GM12875 (cell line): ENCODE data around the gene ITGA8.
"Not testable (repeated sequence)": the region's sequence is repeated elsewhere in the genome, so short reads cannot be mapped to it uniquely, and the experiment has no call there.

Experiments
- H3K4me3 ChIP-seq: one replicate; pipeline ENCODE4 v1.5.1; 2011; ENCODE audit warnings: low read depth, low read length, control low read depth
- CTCF ChIP-seq: IDR thresholded peaks from 2 replicates; pipeline ENCODE4 v1.5.1; 2011; ENCODE audit warnings: low read depth, mild to moderate bottlenecking, control low read depth, inconsistent platforms, low read length, moderate library complexity, borderline replicate concordance; ENCODE audit not compliant: insufficient read depth

ITGA8 gene

GRCh38 chr10:15719899-15720634 lies at the start of gene ITGA8:
TSS of gene ITGA8 (minus strand) at chr10:15719922. CDS start at chr10:15719771, 151 bp downstream.
- no peak within 1 kb of the TSS for H3K4me3 ChIP-seq
- TF ChIP-seq CTCF: peak; percentile 2; the same call in 1 of the 2 replicates

DNA sequence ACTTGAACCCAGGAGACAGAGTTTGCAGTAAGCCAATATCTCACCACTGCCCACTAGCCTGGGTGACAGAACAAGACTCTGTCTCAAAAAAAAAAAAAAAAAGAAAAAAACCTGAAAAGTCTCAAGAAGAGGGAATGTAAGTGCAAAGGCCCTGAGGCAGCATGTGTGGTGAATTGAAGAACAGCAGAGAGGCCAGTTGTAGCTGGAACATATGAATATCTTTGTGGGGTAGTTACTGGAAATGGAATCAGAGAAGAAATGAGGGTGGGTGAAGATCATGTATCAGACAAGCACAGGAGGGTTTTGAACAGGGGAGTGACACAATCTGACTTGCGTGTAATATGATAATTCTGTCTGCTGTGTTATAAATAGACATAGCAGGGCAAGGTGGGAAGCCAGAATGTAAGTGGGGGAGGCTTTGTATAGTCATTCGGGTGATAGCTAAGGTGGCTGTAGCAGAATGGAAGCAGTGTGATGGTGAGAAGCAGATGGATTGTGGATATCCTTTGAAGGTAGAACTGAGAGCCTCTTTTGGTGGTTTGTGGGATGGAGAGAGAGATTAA lies 45.3 kb upstream of the ITGA8 start:
- H3K4me3 ChIP-seq: no peak overlapping the region
- TF ChIP-seq CTCF: no peak

DNA sequence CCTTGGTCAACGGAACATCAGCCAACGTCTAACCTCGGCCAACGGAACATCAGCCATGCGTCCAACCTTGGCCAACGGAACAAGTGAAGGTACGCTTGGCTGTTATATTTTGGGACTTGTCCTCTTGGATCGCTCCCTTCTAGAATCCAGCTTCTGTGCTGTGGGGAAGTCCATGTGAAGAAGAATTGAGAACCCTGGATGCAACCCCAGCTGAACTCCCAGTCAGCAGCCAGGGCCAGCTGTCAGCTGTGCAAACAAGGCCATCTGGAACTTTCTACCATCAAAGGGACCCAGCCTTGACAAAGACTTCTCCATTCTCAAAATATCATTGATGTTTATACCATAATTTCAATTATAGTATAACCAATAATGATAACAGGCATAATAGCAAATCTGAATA lies 43.3 kb upstream of the ITGA8 start:
- no peak overlapping the region for H3K4me3 ChIP-seq
- TF ChIP-seq CTCF: no peak

GRCh38 chr10:15762239-15762638 lies 42.5 kb upstream of the ITGA8 start:
- not testable (repeated sequence) for H3K4me3 ChIP-seq

- H3K4me3 ChIP-seq: not testable (repeated sequence)
These were observed 41.5 kb upstream of the ITGA8 start for GRCh38 chr10:15761224-15761623.

DNA sequence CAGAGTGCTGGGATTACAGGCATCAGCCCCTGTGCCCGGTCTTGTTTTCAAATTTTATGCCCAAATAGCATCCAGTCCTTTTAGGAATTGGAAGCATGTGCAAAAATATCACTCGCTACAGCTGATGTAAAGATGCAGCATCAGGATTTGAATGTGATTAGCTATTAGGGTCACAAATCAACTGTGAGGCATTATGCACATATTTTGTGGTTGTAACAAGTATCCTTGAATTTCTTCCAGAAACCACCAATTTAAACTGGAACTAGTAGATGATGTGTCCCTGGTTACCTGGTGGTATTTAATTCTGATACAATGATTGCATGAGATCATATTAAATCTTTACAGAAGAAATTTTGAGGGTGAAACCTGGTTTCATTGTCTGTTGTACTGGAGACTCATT lies 41.0 kb upstream of the ITGA8 start:
- no peak overlapping the region for H3K4me3 ChIP-seq
- TF ChIP-seq CTCF: no peak

DNA sequence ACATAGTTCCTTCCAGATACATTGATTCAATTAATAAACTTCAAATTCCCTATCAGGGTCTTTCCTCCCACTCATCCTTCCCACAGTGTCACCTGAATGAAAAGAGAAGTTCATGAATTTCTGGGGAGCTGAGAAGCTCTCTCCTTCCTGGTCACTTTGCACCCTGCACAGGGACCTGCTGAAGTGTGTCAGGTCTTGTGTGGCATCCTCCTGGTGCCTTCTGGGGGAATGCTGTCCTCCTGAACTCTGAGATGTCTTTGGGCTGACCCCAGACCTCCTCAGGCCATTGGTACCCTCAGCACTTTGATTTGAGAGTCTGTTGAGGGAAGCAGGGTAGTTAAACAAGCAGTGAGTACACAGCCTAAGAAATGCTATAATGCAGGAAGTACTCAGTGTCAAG lies 39.5 kb upstream of the ITGA8 start:
- no peak overlapping the region for H3K4me3 ChIP-seq
- no peak for TF ChIP-seq CTCF

DNA sequence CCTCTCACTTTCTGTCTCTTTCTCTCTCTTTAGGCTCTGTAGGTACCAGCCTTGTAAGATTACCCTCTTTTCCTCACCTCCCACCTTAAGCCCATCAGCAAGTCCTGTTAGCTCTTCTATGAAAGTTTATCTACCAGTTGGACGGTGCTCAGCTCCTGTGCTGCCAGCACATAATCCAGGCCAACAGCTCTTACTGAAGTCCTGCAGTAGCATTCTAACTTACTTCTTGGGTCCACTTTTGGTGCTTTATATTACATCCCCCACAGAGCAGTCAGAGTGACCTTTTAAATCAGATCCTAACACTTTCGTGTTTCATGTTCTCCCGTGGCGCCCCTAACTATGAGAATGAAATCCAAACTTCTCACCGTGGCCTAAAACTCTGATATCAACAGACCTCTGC lies 38.9 kb upstream of the ITGA8 start:
- TF ChIP-seq CTCF: no peak
- no peak overlapping the region for H3K4me3 ChIP-seq
